ENCODE results near the gene GIMAP8.

The GIMAP8 gene

DNA sequence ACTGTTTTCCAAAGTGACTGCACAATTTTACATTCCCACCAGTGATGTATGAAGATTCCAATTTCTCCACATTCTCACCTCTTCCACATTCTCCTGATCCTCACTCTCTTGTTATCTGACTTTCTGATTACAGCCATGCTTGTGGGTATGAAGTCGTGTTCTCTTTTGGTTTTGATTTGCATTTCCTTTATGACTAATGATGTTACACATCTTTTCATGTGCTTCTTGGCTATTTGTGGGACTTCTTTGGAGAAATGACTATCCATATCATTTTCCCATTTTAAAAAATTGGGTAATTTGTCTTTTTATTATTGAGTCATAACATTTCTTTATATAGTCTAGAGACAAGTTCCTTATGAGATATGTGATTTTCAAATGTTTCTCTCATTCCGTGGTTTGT lies 10.5 kb upstream of the GIMAP8 start:
- TF ChIP-seq CTCF (IDR thresholded peaks at IDR 0.05; ENCODE audit: insufficient read depth, low read depth, low read length, missing control alignments): no peak
- no peak for DNase-seq (ENCODE audit: low read depth)
- no peak overlapping the region for H3K4me3 ChIP-seq (ENCODE audit: low read depth, low read length)

- H3K4me3 ChIP-seq (ENCODE audit: low read depth, low read length): no peak overlapping the region
- no peak for TF ChIP-seq CTCF (IDR thresholded peaks at IDR 0.05; ENCODE audit: insufficient read depth, low read depth, low read length, missing control alignments)
- no peak for DNase-seq (ENCODE audit: low read depth)
Measured at GRCh38 chr7:150441524-150441923, 8.9 kb upstream of the GIMAP8 start.

DNA sequence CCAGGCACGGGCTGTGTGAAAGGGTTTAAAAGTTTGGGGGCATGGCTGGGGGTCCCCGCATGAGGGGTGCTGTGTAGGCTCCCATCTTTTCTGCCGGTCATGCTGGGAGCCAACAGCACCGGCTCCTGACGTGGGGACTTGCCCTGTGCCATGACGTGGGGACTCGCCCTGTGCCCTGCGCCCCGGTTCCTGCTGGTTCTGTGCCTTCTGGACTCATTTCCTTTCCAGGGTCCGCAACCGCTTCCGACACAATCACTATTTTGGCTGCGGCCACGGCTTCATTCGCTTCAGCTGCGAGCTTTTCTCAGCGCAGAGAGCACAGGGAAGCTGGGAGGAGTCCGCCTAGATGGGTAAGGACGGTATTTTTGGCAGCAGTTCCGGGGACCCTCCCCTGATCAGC lies 7.6 kb upstream of the GIMAP8 start:
- H3K4me3 ChIP-seq (ENCODE audit: low read depth, low read length): no peak overlapping the region
- DNase-seq (ENCODE audit: low read depth): no peak
- TF ChIP-seq CTCF (IDR thresholded peaks at IDR 0.05; ENCODE audit: insufficient read depth, low read depth, low read length, missing control alignments): no peak

GRCh38 chr7:150443793-150444540 lies 6.5 kb upstream of the GIMAP8 start:
- no peak for TF ChIP-seq CTCF (IDR thresholded peaks at IDR 0.05; ENCODE audit: insufficient read depth, low read depth, low read length, missing control alignments)
- no peak for DNase-seq (ENCODE audit: low read depth)
- no peak overlapping the region for H3K4me3 ChIP-seq (ENCODE audit: low read depth, low read length)

- DNase-seq (ENCODE audit: low read depth): no peak
- no peak for TF ChIP-seq CTCF (IDR thresholded peaks at IDR 0.05; ENCODE audit: insufficient read depth, low read depth, low read length, missing control alignments)
- H3K4me3 ChIP-seq (ENCODE audit: low read depth, low read length): no peak overlapping the region
Measured at GRCh38 chr7:150444674-150445365, 5.6 kb upstream of the GIMAP8 start.

GRCh38 chr7:150446288-150446938 lies 4.0 kb upstream of the GIMAP8 start:
- no peak for TF ChIP-seq CTCF (IDR thresholded peaks at IDR 0.05; ENCODE audit: insufficient read depth, low read depth, low read length, missing control alignments)
- no peak overlapping the region for H3K4me3 ChIP-seq (ENCODE audit: low read depth, low read length)
- no peak for DNase-seq (ENCODE audit: low read depth)

Measured in GM12865 (cell line).